B cell (primary cell): Measurements from ENCODE around the gene RNF4. TPM values are rescaled to one million over a fixed set of nuclear protein-coding genes. Genes with fewer than 3 reads are reported as not detected.

Experiments
- ATAC-seq: fragments of 200-7000 bp; cut with Tn5 transposase; one replicate; pipeline ENCODE4 v1.10.0; 2021; ENCODE audit warnings: low read depth, mild to moderate bottlenecking, moderate number of reproducible peaks, moderate library complexity
- CTCF ChIA-PET: fragments of 350-600 bp; sonication (Branson Sonifier 250); formaldehyde crosslinking; loops from one replicate; lab custom pipeline; 2021; ENCODE audit warnings: antibody characterized with exemption, inconsistent platforms; lab: Charles Lee
- POLR2A ChIA-PET: fragments of 350-600 bp; sonication (Branson Sonifier 250); formaldehyde crosslinking; loops from one replicate; lab custom pipeline; 2021; ENCODE audit warnings: antibody characterized with exemption; lab: Charles Lee
- DNase-seq: peaks from one replicate; pipeline ENCODE4 v3.0.0; 2013
- H2AFZ ChIP-seq: 2 replicates; pipeline ENCODE4 v1.6.1; 2012; ENCODE audit warnings: mild to moderate bottlenecking, low read depth, low read length; ENCODE audit not compliant: insufficient read depth, poor library complexity, severe bottlenecking
- H3K27ac ChIP-seq, 2 donors: 1 replicate in 1 of 2; 2 replicates in 1 of 2; pipeline ENCODE4 v1.5.1; 2012 to 2013; ENCODE audit warnings: low read length in 2 of 2, mild to moderate bottlenecking in 2 of 2, moderate library complexity in 1 of 2
- H3K27me3 ChIP-seq, 4 experiments: fragments of 200-600 bp in 1 of 4; sonication (generic) in 1 of 4; replicated peaks in 1 of 4; 1 replicate in 2 of 4; 2 replicates in 2 of 4; pipeline versions ENCODE4 v1.6.1 to v1.7.0; 2013 to 2016; ENCODE audit warnings: low read length in 3 of 4, mild to moderate bottlenecking in 2 of 4, mixed read lengths in 1 of 4, moderate library complexity in 1 of 4; ENCODE audit not compliant: insufficient read depth in 4 of 4, control insufficient read depth in 3 of 4; ENCODE audit errors: control extremely low read depth in 1 of 4
- H3K36me3 ChIP-seq, 2 experiments: replicated peaks in 1 of 2; 1 replicate in 1 of 2; 2 replicates in 1 of 2; pipeline versions ENCODE4 v1.6.1 to v1.7.1; 2013; ENCODE audit warnings: low read length in 1 of 2; ENCODE audit not compliant: insufficient read depth in 2 of 2, control insufficient read depth in 1 of 2; ENCODE audit errors: control extremely low read depth in 1 of 2, extremely low read depth in 1 of 2
- H3K4me1 ChIP-seq, 2 donors: fragments of 200-600 bp in 1 of 2; sonication (generic) in 1 of 2; 1 replicate in 1 of 2; 2 replicates in 1 of 2; pipeline versions ENCODE4 v1.5.1 to v1.6.1; 2013 to 2017; ENCODE audit warnings: low read length in 2 of 2; ENCODE audit not compliant: control insufficient read depth in 2 of 2, insufficient read depth in 2 of 2
- H3K4me2 ChIP-seq: replicated peaks from 2 replicates; pipeline ENCODE3; 2012; ENCODE audit warnings: mild to moderate bottlenecking, low read depth, low read length; ENCODE audit not compliant: poor library complexity, severe bottlenecking
- H3K4me3 ChIP-seq, 5 experiments: fragments of 200-600 bp in 1 of 5; sonication (generic) in 1 of 5; 1 replicate in 3 of 5; 2 replicates in 2 of 5; pipeline versions ENCODE4 v1.5.1 to v1.7.0; 2011 to 2016; ENCODE audit warnings: low read length in 4 of 5, mild to moderate bottlenecking in 4 of 5, low read depth in 2 of 5, control low read depth in 1 of 5, moderate library complexity in 1 of 5; ENCODE audit not compliant: insufficient read depth in 1 of 5; ENCODE audit errors: control extremely low read depth in 1 of 5, extremely low read depth in 1 of 5
- H3K79me2 ChIP-seq: fragments of 200-600 bp; sonication (generic); one replicate; pipeline ENCODE4 v1.6.0; 2016; ENCODE audit warnings: low read length; ENCODE audit not compliant: control insufficient read depth, insufficient read depth
- H3K9ac ChIP-seq: fragments of 200-600 bp; sonication (generic); 2 replicates; pipeline ENCODE4 v1.6.1; 2017; ENCODE audit warnings: mild to moderate bottlenecking, low read length, moderate library complexity
- H3K9me3 ChIP-seq, 3 donors: one replicate each; pipeline versions ENCODE4 v1.6.1 to v1.7.1; 2013; ENCODE audit warnings: low read length in 2 of 3; ENCODE audit not compliant: control insufficient read depth in 2 of 3, insufficient read depth in 1 of 3; ENCODE audit errors: control extremely low read depth in 1 of 3
- H4K20me1 ChIP-seq: 2 replicates; pipeline ENCODE4 v1.6.0; 2012; ENCODE audit warnings: mild to moderate bottlenecking, low read length; ENCODE audit not compliant: insufficient read depth, control insufficient read depth, poor library complexity, severe bottlenecking
- H3K27ac Mint-ChIP-seq: one replicate; pipeline ENCODE4 v1.8.0; 2021; ENCODE audit warnings: mixed read lengths
- H3K27me3 Mint-ChIP-seq: one replicate; pipeline ENCODE4 v1.8.0; 2021; ENCODE audit warnings: mixed read lengths
- H3K4me1 Mint-ChIP-seq: one replicate; pipeline ENCODE4 v1.8.0; 2021; ENCODE audit warnings: mixed read lengths
- H3K4me3 Mint-ChIP-seq: one replicate; pipeline ENCODE4 v1.8.0; 2021; ENCODE audit warnings: mixed read lengths
- H3K9me3 Mint-ChIP-seq: one replicate; pipeline ENCODE4 v1.8.0; 2022; ENCODE audit warnings: mixed read lengths; ENCODE audit not compliant: insufficient read depth
- CTCF ChIP-seq: fragments of 200-600 bp; IDR thresholded peaks from one replicate; pipeline ENCODE4 v1.8.0; 2022; ENCODE audit warnings: antibody characterized with exemption, mild to moderate bottlenecking
- EZH2 ChIP-seq: IDR thresholded peaks from 2 replicates; pipeline ENCODE4 v1.6.1; 2012; ENCODE audit warnings: borderline replicate concordance, low read depth, mild to moderate bottlenecking, moderate library complexity, low read length; ENCODE audit not compliant: insufficient read depth, poor library complexity, severe bottlenecking
- WGBS: methylation state at CpG from one replicate; pipeline ENCODE4 v1.1.5; 2013; ENCODE audit warnings: missing lambda C conversion rate; ENCODE audit not compliant: insufficient coverage; 5-methylcytosine and 5-hydroxymethylcytosine counted together
- intact Hi-C: fragments of 100-400 bp; cut with micrococcal nuclease; formaldehyde crosslinking; loops from one replicate; pipeline ENCODE4 v1.10.0; 2022
- polyA plus RNA-seq: library from polyadenylated mRNA; depleted of rRNA; stranded (reverse); fragments of >200 nt; gene quantifications from 2 replicates; pipeline ENCODE4 v1.2.3, GENCODE V29; 2012
- total RNA-seq, 2 donors: library from RNA; stranded (reverse); fragments of 120-200 nt in 1 of 2; gene quantifications; 1 replicate in 1 of 2; 2 replicates in 1 of 2; pipeline versions ENCODE4 v1.2.3 to v1.2.4, GENCODE V29; 2013 to 2022

Gene RNF4
- total and polyA plus RNA-seq, 2 donors (not counting 1 experiment from before 2014, with no cell fraction given), result 61.8 to 95.2 TPM

- H3K27ac ChIP-seq, result no peak overlapping the region
- peaks cover 100% of the 10 kb centered on the region for H3K79me2 ChIP-seq
- H3K4me1 Mint-ChIP-seq, result peaks cover 39% of the 10 kb centered on the region
- 96% methylated on average over 4 of the region's 6 CpGs for WGBS
- no peaks in the 10 kb centered on the region for H3K9me3 ChIP-seq
- no peak for DNase-seq
- CTCF ChIA-PET, result interaction anchor here (0.9 kb wide), 1 partner anchor 339 kb away, joined by 3 read pairs; no protein-coding TSS in a partner anchor
- H3K4me3 ChIP-seq, result no peak overlapping the region
- intact Hi-C loops, result no loop called here
- ATAC-seq, result no peak
- no peak for TF ChIP-seq CTCF
- no peak for TF ChIP-seq EZH2
- H3K9me3 Mint-ChIP-seq, result no peaks in the 10 kb centered on the region
- no peak overlapping the region for H3K27ac Mint-ChIP-seq
- H3K27me3 ChIP-seq, result no peaks in the 10 kb centered on the region
- H2AFZ ChIP-seq, result no peak overlapping the region
- no peak overlapping the region for H3K9ac ChIP-seq
- H3K4me3 Mint-ChIP-seq, result no peak overlapping the region
- H3K4me1 ChIP-seq, result peaks cover 6% of the 10 kb centered on the region in 2 donors
- H3K36me3 ChIP-seq, result peaks cover 0 to 6% of the 10 kb centered on the region in 2 experiments
- no peak overlapping the region for H3K4me2 ChIP-seq
- H3K27me3 Mint-ChIP-seq, result no peaks in the 10 kb centered on the region
- POLR2A ChIA-PET, result no interaction called here
- H4K20me1 ChIP-seq, result peaks cover 94% of the 10 kb centered on the region
These were observed 89.4 kb downstream of the RNF4 start for GRCh38 chr4:2558301-2558700.

GRCh38 chr4:2560167-2560566, 91.3 kb downstream of the RNF4 start:
- WGBS, result 97% methylated on average over 11 of the region's 12 CpGs
- no peaks in the 10 kb centered on the region for H3K9me3 ChIP-seq
- no peak overlapping the region for H3K4me3 Mint-ChIP-seq

More at GRCh38 chr4:2560167-2560566, 91.3 kb downstream of the RNF4 start:
- H3K9me3 Mint-ChIP-seq, result no peaks in the 10 kb centered on the region
- ChIA-PET CTCF (no interaction called here), POLR2A (no interaction called here)
- intact Hi-C loops, result no loop called here
- peaks cover 0 to 6% of the 10 kb centered on the region in 2 experiments for H3K36me3 ChIP-seq
- H4K20me1 ChIP-seq, result peaks cover 92% of the 10 kb centered on the region
- ATAC-seq, result no peak
- H3K27ac ChIP-seq, result no peak overlapping the region
- peaks cover 100% of the 10 kb centered on the region for H3K79me2 ChIP-seq
- H2AFZ ChIP-seq, result no peak overlapping the region
- TF ChIP-seq EZH2 (no peak), CTCF (no peak)
- H3K4me1 Mint-ChIP-seq, result peaks cover 34% of the 10 kb centered on the region
- H3K27me3 ChIP-seq, result no peaks in the 10 kb centered on the region
- H3K9ac ChIP-seq, result no peak overlapping the region
- no peaks in the 10 kb centered on the region for H3K27me3 Mint-ChIP-seq
- DNase-seq, result no peak
- no peaks in the 10 kb centered on the region for H3K4me1 ChIP-seq
- H3K4me2 ChIP-seq, result no peak overlapping the region
- no peak overlapping the region for H3K4me3 ChIP-seq
- H3K27ac Mint-ChIP-seq, result no peak overlapping the region

Other genes starting within 250 kb of the RNF4 start
- 24.2 and 26.5 TPM in 2 replicates for gene HAUS3, start 227.0 kb upstream of the RNF4 start, total RNA-seq
- 8.2 and 18.7 TPM in 2 replicates for gene HAUS3, start 227.0 kb upstream of the RNF4 start, polyA plus RNA-seq
- gene POLN, start 227.0 kb upstream of the RNF4 start, total RNA-seq, result 1.5 and 4.2 TPM in 2 replicates
- 0.73 and 1.7 TPM in 2 replicates for gene POLN, start 227.0 kb upstream of the RNF4 start, polyA plus RNA-seq
- 67.3 and 70.6 TPM in 2 replicates for gene MXD4, start 207.0 kb upstream of the RNF4 start, total RNA-seq
- gene MXD4, start 207.0 kb upstream of the RNF4 start, polyA plus RNA-seq, result 62.4 and 75.3 TPM in 2 replicates
- 12.1 and 13.4 TPM in 2 replicates for gene ZFYVE28, start 50.5 kb upstream of the RNF4 start, total RNA-seq
- gene ZFYVE28, start 50.5 kb upstream of the RNF4 start, polyA plus RNA-seq, result 5.8 and 7.6 TPM in 2 replicates
- not detected in 2 replicates for gene CFAP99, start 50.2 kb upstream of the RNF4 start, total RNA-seq
- gene CFAP99, start 50.2 kb upstream of the RNF4 start, polyA plus RNA-seq, result not detected in 2 replicates
- 62.7 and 67.8 TPM in 2 replicates for gene FAM193A, start 67.5 kb downstream of the RNF4 start, total RNA-seq
- 16.0 and 18.2 TPM in 2 replicates for gene FAM193A, start 67.5 kb downstream of the RNF4 start, polyA plus RNA-seq